OCI-LY1 (cell line): Measurements from ENCODE around the gene PRKG1.

Experiments
- CTCF ChIP-seq: fragments of 200-600 bp; sonication (generic), shearing (Covaris generic); IDR thresholded peaks from 2 replicates; pipeline ENCODE4 v1.5.1; 2017; ENCODE audit warnings: mild to moderate bottlenecking, antibody characterized with exemption, low read length, moderate library complexity, mixed read lengths
- EZH2 ChIP-seq: fragments of 200-600 bp; sonication (generic), shearing (Covaris generic); IDR thresholded peaks from 2 replicates; pipeline ENCODE4 v1.8.0; 2017; ENCODE audit warnings: borderline replicate concordance, mixed run types, mild to moderate bottlenecking, antibody characterized with exemption, low read length, moderate library complexity, mixed read lengths

GRCh38 chr10:51918884-51919325, 844.6 kb downstream of the PRKG1 start:
- TF ChIP-seq EZH2 (no peak), CTCF (no peak)
